Activated CD8-positive, alpha-beta memory T cell treated with anti-CD3 and anti-CD28 coated beads, Interleukin-2, amount 50 U/mL, for 1 hour (primary cell): ENCODE measurements around the gene SGIP1.
"Not testable (repeated sequence)": the region's sequence is repeated elsewhere in the genome, so short reads cannot be mapped to it uniquely, and the experiment has no call there.

Source experiments
- DNase-seq: peaks from one replicate; pipeline ENCODE4 v3.0.0-alpha.2; 2020; ENCODE audit errors: extremely low read depth

Gene SGIP1

GRCh38 chr1:66556161-66556611, 22.2 kb downstream of the SGIP1 start:
- DNase-seq = no peak

- DNase-seq = no peak
Observed at GRCh38 chr1:66557157-66557556, 23.2 kb downstream of the SGIP1 start.

- no peak for DNase-seq
Observed at GRCh38 chr1:66559517-66559916, 25.6 kb downstream of the SGIP1 start.

GRCh38 chr1:66562561-66562960, 28.6 kb downstream of the SGIP1 start:
- DNase-seq = no peak

- no peak for DNase-seq
Observed at GRCh38 chr1:66563094-66563800, 29.3 kb downstream of the SGIP1 start.

- DNase-seq = no peak
Observed at GRCh38 chr1:66563941-66564630, 30.1 kb downstream of the SGIP1 start.

GRCh38 chr1:66570196-66570595, 36.2 kb downstream of the SGIP1 start:
- DNase-seq = no peak

- no peak for DNase-seq
Observed at GRCh38 chr1:66571789-66572188, 37.8 kb downstream of the SGIP1 start.

- DNase-seq = no peak
Observed at GRCh38 chr1:66575739-66576138, 41.8 kb downstream of the SGIP1 start.

- no peak for DNase-seq
Observed at GRCh38 chr1:66576645-66577044, 42.7 kb downstream of the SGIP1 start.

GRCh38 chr1:66578841-66579240, 44.9 kb downstream of the SGIP1 start:
- DNase-seq = no peak

GRCh38 chr1:66580081-66580480, 46.1 kb downstream of the SGIP1 start:
- DNase-seq = no peak

- DNase-seq = no peak
Observed at GRCh38 chr1:66583021-66583420, 49.1 kb downstream of the SGIP1 start.

- no peak for DNase-seq
Observed at GRCh38 chr1:66585002-66585401, 51.0 kb downstream of the SGIP1 start.

- DNase-seq = no peak
Observed at GRCh38 chr1:66589326-66589725, 55.4 kb downstream of the SGIP1 start.

- DNase-seq = not testable (repeated sequence)
Observed at GRCh38 chr1:66592106-66592507, 58.2 kb downstream of the SGIP1 start.

GRCh38 chr1:66596191-66596590, 62.2 kb downstream of the SGIP1 start:
- no peak for DNase-seq

GRCh38 chr1:66597500-66597899, 63.5 kb downstream of the SGIP1 start:
- no peak for DNase-seq

- no peak for DNase-seq
Observed at GRCh38 chr1:66598670-66599069, 64.7 kb downstream of the SGIP1 start.

- DNase-seq = no peak
Observed at GRCh38 chr1:66599346-66599745, 65.4 kb downstream of the SGIP1 start.

- no peak for DNase-seq
Observed at GRCh38 chr1:66599899-66600737, 66.2 kb downstream of the SGIP1 start.

- DNase-seq = no peak
Observed at GRCh38 chr1:66605419-66605997, 71.6 kb downstream of the SGIP1 start.
